LNCAP (cell line): ENCODE measurements around the gene OAF.

Experiments used
- TF ChIP-seq, protein P1 (sequence below): fragments of 450-650 bp; IDR thresholded peaks from 2 replicates; pipeline ENCODE4 v1.5.1; 2017; ENCODE audit warnings: mild to moderate bottlenecking

OAF gene

DNA sequence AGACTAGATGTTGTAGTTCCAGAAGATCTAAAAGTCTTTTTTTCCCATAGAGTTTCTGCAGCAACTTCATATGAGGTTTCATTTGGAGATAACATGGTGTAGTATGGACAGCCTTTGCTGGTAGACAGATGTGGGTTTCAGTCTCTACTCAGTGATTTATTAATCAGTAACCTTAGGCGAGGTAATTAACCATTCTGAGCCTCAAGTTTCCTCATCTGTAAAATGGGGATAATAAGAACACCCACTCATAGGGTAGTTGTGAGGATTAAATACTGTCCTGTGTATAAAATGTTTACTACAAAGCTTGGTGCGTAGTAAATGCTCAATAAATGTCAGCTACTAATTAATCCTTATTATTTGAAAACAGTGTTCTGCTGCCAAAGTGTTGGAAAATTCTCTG lies 45.9 kb downstream of the OAF start:
- TF ChIP-seq, protein P1, sequence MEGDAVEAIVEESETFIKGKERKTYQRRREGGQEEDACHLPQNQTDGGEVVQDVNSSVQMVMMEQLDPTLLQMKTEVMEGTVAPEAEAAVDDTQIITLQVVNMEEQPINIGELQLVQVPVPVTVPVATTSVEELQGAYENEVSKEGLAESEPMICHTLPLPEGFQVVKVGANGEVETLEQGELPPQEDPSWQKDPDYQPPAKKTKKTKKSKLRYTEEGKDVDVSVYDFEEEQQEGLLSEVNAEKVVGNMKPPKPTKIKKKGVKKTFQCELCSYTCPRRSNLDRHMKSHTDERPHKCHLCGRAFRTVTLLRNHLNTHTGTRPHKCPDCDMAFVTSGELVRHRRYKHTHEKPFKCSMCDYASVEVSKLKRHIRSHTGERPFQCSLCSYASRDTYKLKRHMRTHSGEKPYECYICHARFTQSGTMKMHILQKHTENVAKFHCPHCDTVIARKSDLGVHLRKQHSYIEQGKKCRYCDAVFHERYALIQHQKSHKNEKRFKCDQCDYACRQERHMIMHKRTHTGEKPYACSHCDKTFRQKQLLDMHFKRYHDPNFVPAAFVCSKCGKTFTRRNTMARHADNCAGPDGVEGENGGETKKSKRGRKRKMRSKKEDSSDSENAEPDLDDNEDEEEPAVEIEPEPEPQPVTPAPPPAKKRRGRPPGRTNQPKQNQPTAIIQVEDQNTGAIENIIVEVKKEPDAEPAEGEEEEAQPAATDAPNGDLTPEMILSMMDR, result no peak

DNA sequence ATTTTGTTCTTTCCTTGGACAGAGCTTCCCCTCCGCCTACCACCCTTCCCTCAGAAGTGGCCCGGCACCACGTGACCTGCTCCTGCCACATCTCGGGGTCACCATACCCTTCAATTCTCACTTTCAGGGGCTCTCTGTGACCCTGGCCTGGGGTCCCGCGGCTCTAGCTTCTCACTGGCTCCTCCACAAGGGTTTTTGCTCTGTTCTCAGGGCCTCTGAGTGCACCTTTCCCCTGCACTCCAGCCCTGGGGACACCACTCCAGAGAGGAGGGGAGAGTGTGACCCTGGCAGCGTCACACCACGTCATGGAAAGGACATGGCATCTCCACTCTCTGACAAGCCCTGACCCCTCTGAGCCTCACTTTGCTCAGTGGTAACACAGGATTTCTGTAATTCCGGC lies 46.5 kb downstream of the OAF start:
- TF ChIP-seq, protein P1, result no peak

DNA sequence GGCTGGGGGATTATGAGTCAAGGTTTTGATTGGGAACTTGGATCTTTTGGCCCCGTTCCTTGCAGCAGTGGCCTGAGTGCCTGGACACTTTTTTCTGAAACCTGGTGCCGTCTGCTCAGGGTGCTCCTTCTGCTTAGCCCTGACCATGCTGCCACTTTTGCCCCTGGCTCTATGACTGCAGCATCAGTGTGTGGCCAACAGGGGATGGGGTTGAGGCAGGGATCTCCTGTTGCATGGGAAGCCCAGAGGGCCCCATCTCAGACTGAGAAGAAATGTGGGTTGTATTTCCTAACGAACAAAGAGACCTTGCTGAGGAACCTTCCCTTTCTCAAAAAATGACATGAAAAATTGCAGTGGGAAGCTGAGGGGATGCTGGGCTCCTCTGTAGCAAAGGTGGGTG lies 47.8 kb downstream of the OAF start:
- TF ChIP-seq, protein P1, result no peak

DNA sequence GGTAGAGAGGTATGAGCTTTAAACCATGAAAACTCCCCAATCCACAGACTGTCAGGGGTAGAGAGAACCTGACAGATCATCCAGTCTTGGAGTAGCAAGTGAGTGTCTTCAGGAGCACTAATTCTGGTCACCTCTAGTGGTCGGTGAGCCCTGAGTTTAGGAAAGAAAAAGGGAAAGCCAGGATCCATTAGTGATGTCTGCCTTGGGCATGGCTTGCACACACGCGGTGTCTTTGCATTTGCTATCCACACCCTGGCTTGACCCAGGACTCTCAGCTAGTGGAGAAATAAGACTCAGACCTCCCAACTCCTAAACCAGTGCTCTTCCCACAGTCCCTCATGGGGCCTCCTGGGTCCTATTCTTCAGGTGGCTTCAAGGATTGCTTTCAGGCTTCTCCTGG lies 48.4 kb downstream of the OAF start:
- TF ChIP-seq, protein P1, result no peak

DNA sequence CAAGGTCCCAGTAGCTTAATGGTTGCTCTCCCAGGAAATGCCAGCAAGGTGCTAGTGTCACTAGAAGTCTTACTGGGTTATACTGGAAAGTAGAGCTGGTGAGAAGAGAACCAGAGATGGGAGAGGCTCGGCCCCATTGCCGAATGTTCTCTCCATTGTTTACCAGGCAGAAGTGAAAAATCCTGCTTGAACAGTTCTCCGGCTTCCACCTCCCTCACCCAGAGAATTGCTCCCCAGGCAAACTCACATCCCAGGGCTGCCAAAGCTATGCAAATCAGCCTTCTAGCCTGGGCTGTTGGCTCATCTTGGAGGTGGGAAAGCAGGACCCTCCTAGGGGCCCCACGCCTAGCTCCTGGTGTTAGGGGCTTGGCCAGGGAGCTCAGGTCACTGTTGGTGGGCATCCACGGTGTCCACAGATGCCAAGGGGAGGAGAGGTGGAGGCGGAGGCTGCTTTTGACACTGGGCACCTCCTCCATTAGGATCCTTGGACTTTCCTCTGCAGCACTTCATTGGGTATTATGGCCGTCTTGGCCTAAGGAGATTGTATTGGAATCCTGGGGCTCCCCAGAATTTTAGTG lies 49.2 kb downstream of the OAF start:
- TF ChIP-seq, protein P1, result no peak

DNA sequence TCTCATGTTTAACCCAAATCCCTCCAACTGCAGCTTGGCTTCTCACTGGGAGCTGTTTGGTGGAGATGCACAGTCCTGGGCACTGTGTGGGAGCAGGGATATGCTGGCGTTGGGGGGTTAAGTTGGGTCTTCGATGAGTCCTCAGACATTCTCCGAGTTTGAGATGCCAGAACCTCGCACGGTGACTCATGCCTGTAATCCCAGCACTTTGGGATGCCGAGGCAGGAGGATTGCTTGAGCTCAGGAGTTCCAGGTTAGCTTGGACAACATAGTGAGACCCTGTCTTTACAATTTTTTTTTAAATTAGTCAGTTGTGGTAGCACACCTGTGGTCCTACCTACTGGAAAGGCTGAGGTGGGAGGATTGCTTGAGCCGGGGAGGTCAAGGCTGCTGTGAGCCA lies 49.8 kb downstream of the OAF start:
- TF ChIP-seq, protein P1, result no peak

DNA sequence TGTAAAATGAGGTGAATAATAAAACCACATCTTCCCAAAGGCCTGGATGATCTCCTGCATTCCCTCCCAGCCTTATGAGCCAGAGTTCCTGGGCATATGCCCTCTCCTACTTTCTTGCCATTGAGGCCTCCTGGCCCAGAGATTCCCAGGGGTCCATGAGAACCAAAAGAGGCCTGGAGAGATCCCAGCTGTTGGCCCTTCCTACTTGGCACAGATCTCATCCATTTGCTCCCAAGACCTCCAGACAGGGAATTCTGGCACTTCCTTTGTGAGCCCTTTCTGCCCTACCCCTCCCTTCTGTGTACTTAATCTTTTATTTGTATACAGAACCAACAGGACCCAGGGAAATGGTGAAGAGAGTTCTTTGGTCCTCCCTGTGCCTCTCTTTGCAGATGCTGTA lies 50.5 kb downstream of the OAF start:
- TF ChIP-seq, protein P1, result no peak

DNA sequence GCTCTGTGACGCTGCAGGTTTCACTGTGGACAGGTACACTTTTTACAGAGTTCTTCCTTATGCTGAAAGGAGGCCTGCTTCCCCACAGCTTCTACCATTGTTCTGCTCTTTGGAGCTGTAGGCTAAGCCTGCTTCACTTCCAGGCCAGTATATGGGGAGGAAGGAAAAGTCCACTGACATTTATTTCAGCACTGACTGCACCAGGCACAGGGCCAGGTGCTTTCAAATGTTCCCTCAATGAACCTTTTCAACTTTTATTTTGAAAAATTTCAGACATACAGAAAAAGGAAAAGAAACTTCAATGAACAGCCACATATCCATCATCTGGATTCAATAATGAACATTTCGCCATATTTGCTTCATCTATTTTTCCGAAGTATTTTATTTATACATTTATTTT lies 51.1 kb downstream of the OAF start:
- TF ChIP-seq, protein P1, result no peak
